ENCODE measurements around the gene LRCH1.
A peak's percentile ranks its signal among the peaks of the same experiment; 100 is the strongest.

- TF ChIP-seq EZH2 (IDR thresholded peaks at IDR 0.05; ENCODE audit: low read depth) (no peak), CTCF (conservative IDR thresholded peaks at IDR 0.05) (peak; percentile 33; the same call in 1 of the 2 replicates)
Measured at GRCh38 chr13:46553886-46554858, 1.2 kb downstream of the LRCH1 start.

Measured in PC-9 (cell line).